ENCODE results near the gene NUTF2.
A peak's percentile ranks its signal among the peaks of the same experiment; 100 is the strongest.
"Not testable (repeated sequence)": the region's sequence is repeated elsewhere in the genome, so short reads cannot be mapped to it uniquely, and the experiment has no call there.

Gene NUTF2

GRCh38 chr16:67888331-67888730 is 41.6 kb downstream of the NUTF2 start:
- no peak for DNase-seq

- no peak for DNase-seq
Measured at GRCh38 chr16:67892375-67892774, 45.6 kb downstream of the NUTF2 start.

- DNase-seq = peak; percentile 92
Measured at GRCh38 chr16:67892899-67893742, 46.4 kb downstream of the NUTF2 start, which contains the start of gene PSKH1. Gene PSKH1, plus strand, starts transcription at chr16:67893254. Its CDS starts 15,496 bp downstream, at chr16:67908750.

GRCh38 chr16:67893743-67894399 is 47.1 kb downstream of the NUTF2 start:
- DNase-seq = no peak

- no peak for DNase-seq
Measured at GRCh38 chr16:67897231-67897630, 50.5 kb downstream of the NUTF2 start.

- DNase-seq = no peak
Measured at GRCh38 chr16:67901734-67902133, 55.0 kb downstream of the NUTF2 start.

GRCh38 chr16:67902831-67903230 is 56.1 kb downstream of the NUTF2 start:
- DNase-seq = no peak

GRCh38 chr16:67907397-67908180 is 60.9 kb downstream of the NUTF2 start:
- no peak for DNase-seq

- DNase-seq = no peak
Measured at GRCh38 chr16:67909056-67909742, 62.5 kb downstream of the NUTF2 start.

- DNase-seq = no peak
Measured at GRCh38 chr16:67910158-67910557, 63.4 kb downstream of the NUTF2 start.

GRCh38 chr16:67914758-67915495 is 68.2 kb downstream of the NUTF2 start:
- no peak for DNase-seq

- DNase-seq = not testable (repeated sequence)
Measured at GRCh38 chr16:67915496-67915769, 68.7 kb downstream of the NUTF2 start.

- DNase-seq = no peak
Measured at GRCh38 chr16:67915831-67916723, 69.3 kb downstream of the NUTF2 start.

- DNase-seq = no peak
Measured at GRCh38 chr16:67917140-67917851, 70.6 kb downstream of the NUTF2 start.

GRCh38 chr16:67917852-67918236 is 71.1 kb downstream of the NUTF2 start:
- DNase-seq = no peak

GRCh38 chr16:67919622-67920221 is 73.0 kb downstream of the NUTF2 start:
- no peak for DNase-seq

Data from activated gamma-delta T cell (primary cell).